GM21825 (cell line): ENCODE measurements around the gene STIP1.
"Not testable (repeated sequence)": the region's sequence is repeated elsewhere in the genome, so short reads cannot be mapped to it uniquely, and the experiment has no call there.

Experiments used
- ATAC-seq: cut with Tn5 transposase; IDR thresholded peaks from one replicate; pipeline ENCODE4 v1.9.1; 2021; ENCODE audit warnings: mild to moderate bottlenecking, moderate library complexity; ENCODE audit not compliant: unreplicated experiment

STIP1 gene

DNA sequence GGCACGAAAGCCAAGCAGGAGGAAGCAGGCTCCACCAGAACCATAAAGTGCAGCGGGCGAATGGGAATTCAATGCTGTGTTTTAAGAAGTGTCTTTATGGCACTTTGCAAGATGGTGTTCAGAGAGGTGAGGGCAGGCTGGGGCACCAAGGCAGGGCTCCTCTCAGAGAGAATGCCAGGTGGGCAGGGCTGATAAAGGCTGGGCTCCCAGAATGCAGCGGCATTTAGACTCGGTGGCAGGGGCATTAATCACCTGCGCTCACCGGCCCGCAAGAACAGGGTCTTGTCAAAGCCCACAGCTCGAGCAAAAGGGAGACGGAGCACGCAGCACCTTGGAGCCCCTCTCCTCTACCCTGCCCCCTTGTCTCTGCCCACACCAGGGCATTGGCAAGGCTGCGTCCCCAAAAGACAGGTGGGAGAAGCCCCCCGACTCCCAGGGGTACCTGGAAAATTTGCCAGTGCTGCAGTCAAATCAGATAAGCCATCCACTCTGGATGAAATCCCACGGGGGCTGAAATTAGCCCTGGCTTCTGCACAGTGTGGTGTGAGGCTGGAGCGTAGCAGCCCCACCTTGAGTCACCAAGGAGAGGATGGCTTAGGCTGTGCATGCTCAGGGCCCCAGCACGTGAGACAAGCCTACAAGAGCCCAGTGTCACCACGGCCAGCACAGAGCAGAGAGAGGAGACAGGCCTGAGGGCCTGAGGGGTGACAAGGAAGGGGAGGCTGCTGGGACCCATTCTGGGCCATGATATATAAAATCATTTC is 28.2 kb upstream of the STIP1 start:
- ATAC-seq, result no peak

DNA sequence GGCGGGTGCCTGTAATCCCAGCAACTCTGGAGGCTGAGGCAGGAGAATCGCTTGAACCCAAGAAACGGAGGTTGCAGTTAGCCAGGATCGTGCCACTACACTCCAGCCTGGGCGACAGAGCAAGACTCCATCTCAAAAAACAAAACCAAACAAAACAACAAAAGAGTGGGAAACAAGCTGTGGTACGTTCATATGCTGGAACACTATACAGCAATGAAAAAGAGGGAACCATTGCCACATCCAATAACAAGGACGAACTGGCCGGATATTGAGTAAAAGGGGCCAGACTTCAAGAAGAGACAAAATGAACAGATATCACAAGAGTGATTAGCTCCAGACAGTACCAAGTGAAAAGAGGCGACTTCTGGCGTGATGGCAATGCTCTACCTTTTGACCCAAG is 24.9 kb upstream of the STIP1 start:
- ATAC-seq, result no peak

DNA sequence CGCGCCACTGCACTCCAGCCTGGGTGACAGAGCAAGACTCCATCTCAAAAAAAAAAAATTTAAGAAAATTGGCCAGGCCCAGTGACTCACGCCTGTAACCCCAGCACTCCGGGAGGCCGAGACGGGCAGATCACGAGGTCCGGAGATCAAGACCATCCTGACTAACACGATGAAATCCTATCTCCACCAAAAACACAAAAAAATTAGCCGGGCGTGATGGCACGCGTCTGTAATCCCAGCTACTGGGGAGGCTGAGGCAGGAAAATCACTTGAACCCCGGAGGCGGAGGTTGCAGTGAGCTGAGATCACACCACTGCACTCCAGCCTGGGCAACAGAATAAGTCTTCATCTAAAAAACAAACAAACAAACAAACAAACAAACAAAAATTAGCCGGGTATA is 23.2 kb upstream of the STIP1 start:
- not testable (repeated sequence) for ATAC-seq

DNA sequence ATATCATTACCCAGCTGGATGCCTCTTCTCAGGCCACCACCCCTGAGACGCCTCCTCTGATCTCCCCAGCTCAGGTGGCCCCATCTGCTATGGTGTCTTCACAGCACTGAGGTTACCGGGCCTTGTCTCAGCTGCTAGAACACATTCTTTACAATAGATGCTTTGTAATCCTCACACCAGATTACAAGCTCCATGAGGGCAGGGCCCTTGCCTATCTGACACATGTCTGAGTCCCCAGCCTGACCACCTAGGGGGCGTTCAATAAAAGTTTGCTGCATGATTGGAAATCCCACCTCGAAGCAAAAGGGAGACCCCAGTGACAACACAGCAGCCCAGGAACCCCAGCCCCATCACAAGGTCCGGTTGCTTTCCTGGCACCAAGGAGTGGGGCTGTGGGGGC is 22.0 kb upstream of the STIP1 start:
- no peak for ATAC-seq

DNA sequence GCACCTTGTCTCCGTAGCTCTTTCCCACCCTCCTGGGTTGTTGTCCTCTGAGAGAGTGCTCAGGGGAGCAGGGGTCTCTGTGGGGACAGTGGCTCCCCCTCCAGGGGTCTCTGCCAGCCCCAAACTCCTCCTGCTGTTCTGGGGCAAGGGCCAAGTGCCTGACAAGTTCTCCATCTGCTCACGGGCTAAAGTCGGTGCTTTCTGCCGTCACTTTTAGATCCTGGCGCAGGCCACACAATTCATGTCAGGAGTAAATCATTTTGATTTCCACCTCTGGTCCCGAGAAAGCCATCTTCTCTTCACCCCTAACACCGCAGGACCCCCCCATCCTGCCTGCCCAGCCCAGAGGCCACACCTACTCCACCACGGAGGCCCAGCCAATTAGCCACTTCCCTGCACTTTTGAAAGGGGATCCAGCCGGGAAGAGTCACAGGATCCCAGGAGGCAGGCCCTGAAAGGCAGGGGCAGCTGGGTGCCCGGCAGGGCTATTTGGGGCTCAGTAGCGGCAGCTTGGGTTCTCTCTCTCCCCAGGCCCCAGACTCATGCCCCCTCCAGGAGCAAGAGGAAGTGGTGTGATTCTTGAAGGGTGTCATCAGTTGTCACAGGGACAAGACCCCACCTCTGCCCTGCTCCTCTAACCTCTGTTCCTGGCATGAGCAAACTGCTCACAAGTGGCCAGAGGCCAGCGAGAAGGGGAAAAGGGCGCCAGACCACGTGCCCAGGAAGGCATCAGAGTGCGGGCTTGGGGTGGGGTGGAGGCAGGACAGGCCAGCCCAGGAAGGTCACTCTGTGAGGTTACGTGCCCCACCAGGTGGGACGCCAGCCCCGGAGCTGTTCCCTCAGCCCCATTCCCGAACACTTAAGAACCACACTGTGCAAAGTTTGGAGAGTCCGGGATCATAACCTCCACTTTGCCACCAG is 21.3 kb upstream of the STIP1 start:
- no peak for ATAC-seq

DNA sequence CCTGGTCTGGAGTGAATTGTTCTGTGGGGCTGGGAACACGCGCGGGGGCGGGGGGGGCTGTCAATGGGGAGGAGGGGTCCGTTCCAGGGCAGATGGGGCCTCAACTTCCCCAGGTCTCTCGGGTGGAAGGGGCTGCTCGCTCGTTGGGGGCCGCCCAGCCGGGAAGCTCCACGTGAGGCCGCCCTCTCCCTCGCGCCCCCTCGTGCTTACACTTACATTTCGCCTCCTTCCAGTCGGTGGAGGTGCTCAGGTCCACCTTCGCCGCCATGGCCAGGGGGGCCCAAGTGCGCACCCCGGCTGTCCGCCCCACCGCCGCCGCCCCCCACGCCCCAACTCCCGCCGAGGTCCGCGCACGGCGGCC is 20.5 kb upstream of the STIP1 start:
- ATAC-seq, result peak; percentile 14

DNA sequence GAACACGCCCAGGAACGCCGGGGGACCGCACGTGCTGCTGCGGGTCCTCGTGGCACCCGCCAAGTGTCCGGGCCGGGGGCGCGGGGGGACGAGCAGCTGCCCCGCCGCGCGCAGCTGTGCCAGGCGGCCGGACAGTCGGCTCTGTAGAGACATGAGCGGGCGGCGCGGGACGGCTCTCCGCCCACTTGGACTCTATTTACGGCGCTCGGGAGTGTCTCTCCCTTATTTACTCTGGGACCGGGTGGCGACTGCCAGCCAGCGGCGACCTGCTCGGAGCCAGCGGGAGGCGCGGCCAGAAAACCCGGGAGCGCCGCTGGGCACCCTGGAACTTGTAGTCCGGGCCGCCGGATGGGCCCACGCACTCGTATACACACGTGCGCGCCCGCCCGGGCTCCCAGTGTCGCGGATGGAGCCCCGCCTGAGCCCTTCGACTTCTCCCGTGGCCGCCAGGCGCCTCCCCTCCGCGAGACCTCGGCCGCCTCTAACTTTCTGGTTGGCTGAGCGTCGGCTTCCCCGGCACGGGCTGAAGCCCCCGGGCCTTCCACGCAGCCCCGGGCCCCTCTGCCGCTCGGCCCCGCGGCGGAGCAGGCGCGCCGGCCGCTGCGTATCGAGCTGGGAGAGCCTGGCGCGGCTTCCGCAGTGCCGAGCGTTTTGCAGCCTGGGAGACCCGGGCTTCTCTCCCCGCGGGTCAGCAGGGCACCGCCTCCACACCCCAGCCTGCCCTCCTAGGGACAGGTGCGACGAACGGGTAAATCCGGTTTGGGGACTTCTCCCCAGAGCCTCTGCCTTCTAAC is 19.9 kb upstream of the STIP1 start, which contains the start of gene MACROD1:
MACROD1 (minus strand) TSS at position 272 of the 794 bp plus-strand sequence; CDS start at position 153, 119 bp downstream.
- peak; percentile 73 for ATAC-seq

DNA sequence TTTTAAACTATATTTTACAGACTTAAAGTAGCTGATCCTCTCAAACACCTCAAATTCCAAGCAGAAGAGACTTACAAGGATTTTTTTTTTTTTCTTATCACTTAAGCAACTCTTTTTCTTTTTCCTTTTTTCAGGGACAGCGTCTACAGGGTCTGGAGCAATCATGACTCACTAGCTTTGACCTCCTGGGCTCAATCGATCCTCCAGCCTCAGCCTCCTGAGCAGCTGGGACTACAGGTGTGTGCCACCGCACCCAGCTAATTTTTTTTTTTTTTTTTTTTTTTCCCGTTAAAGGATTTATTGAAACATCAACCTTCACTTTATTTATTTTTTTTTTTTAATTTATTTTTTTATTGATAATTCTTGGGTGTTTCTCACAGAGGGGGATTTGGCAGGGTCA is 15.6 kb upstream of the STIP1 start:
- ATAC-seq, result no peak

DNA sequence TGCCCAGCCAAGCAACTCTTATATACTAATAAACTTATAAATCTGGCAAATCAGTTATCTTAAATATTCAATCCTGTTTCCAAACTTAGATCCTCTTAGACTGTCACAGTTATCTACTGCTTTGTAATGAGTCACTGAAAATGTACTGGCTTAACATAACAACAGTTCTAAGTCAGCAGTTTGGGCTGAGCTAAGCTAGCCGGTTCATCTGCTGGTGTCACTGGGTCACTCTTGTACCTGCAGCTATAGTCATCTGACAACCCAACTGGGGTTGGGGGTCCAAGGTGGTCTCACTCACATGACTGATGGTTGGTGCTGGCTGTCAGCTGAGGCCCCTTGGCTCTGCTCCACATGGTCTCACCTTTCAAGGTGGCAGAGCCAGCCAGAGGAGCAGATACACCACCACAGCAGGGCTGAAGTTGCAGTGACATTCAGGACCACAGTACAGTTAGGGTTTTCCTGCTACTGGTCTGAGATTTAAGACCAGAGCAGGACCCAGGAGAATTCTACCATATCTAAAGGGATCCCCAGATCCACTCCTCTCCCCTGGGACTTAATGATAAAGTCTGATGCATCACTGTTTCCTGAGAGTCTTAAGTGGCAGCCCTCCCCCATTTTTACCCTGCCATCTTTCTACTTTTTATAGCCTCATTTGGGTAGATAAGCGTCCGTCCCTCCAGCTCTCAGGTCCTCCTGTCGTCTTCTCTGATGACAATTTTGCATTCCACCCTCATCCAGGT is 12.2 kb upstream of the STIP1 start:
- ATAC-seq, result no peak

DNA sequence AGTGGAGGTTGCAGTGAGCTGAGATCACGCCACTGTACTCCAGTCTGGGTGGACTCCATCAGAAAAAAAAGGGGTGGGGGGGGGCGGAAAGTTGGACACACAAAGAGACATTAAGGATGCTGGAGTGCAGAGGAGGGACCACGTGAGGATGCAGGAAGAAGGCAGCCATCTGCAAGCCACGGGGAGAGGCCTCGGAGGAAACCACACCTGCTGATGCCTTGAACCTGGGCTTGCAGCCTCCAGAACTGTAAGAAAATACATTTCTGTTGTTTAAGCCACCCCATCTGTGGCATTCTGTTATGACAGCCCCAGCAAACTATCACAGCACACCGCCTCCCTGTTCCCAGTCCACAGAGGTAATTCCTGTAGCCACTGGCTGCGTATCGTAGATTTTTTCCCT is 9.2 kb upstream of the STIP1 start:
- no peak for ATAC-seq

DNA sequence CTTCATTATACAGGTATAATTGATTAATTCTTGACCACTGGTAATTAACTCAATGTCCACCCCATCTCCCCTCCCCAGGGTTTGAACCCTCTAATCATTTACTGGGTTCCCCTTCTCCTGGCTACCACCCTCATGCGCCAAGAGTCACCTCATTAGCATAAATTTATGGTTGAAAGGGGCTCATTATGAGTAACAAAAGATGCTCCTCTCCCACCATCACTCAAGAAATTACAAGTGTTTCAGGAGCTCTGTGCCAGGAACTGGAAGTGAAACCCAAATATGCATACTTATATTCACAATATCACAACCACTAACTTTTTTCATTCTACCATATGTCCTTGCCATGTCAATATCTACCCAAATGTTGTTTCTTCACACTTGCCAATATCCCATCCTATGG is 7.8 kb upstream of the STIP1 start:
- ATAC-seq, result no peak

DNA sequence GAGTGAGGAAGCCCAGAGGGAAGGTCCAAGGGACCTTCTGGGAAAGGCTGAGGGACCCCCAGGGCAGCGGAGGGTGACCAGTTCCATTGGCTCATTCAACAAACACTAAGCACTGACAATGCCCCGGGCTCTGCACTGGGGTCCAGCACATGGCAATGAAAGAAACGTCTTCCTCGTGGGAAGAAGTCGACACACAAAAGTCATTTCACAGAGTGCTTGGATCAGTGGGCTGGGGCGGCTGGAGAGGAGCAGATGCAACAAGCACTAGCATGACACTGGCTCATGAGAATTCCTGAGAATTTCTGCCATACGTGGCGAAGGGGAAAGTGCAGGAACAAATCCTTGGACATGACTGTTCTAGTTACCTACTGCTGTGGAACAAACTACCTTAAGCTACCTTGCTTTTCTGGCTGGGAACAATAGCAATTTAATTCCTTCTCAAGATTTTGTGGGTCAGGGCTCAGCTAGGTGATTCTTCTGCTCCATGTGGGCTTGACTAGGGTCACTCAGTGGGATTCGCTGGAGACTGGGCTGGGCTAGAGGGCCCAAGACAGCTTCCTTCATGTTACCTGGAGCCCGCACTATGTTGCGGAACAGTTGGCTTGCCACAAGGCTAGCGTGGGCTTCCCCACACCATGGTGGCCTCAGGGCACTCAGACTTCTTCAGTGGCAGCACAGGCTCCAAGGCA is 6.9 kb upstream of the STIP1 start:
- ATAC-seq, result no peak

DNA sequence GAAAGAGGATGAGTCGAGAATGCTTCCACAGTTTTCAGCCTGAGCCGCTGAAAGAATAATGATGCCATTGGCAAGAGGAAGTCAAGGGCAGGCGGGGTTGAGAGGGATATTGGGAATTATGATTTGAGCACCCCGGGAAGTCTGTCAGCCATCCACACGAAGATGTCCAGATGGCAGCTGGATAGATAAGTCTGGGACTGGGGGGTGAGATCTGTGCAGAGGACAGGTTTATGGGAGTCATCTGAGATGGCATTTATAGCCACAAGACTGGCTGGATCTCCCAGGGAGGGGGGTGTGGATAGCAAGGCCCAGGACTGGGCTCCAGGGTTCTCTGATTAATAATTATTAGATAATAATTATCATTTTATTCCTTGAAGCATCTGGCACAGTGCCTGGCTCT is 5.1 kb upstream of the STIP1 start:
- ATAC-seq, result no peak

DNA sequence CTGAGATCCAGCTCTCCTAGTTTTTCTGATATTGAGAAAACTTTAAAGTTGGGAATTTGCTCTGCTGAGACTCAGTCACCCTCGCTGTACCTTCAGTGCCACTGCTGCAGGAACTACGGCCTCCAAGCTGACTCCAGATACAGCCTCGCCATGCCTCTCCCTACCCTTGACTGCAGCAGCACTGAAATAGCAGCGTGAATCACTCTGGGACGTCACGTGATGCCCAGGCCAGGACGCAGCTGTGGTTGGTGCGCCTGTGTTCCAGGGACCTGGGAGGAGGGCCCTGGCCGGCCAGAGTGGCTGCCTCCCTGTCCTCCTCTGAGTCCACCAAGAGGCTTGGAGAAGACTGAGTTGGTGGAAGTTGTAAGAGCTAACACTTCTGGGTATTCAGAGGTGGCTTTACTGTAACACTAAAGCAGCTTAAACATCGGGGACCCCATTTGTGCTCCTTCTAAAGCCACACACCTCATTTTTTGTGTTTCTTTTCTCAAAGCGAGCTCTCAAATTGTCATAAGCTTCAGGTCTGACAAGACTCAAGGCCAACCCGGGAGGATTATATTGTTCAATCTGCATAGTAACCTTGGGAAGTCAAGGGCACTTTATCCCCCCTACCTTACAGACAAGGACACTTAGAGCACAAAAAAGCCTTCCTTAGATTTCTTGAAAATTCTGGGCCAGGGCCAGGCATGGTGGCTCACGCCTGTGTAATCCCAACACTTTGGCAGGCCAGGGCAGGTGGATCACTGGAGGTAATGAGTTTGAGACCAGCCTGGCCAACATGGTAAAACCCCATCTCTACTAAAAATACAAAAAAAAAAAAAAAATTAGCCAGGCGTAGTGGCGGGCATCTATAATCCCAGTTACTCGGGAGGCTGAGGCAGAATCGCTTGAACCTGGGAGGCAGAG is 4.2 kb upstream of the STIP1 start:
- ATAC-seq, result no peak

DNA sequence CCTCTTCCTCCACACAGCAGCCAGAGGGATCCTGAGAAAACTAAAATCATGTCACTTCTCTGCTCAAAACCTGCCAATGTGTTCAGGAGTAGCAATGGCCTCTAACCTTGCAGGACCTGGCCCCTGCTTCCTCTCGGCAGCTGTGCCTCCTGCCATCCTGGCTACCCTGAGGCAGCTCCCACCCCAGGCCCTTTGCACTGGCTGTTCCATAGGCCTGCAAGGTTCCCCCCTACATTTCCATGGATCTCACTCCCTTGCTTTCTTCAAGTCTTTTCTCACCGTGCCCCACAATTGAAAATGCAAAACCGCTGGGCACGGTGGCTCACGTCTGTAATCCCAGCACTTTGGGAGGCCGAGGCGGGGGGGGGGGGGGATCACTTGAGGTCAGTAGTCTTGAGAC is 2.1 kb upstream of the STIP1 start:
- ATAC-seq, result no peak

DNA sequence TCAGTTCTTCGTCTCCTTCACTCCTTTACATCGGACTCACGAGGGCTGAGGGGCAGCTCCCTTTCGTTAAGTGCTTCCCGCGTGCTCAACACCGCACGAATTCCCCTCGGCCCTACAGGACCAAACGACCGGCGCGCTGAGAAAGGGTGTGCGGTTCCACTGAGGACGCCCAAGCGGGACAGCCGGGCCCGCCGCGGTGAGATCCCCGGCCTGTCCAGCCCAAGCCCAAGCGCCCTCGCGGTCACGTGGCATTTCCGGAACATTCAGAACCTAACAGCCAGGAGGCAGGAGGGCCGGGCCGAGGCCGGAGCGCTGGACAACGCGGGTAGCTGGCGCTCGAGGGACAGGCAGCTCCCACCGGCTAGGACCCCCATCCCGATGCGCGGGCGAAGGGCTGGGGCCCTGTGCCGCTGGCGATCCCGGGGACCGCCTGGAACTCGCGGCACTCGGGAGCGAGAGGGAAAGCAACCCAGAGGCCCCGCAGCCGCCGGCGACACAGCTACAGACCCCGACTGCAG is 737 bp upstream of the STIP1 start:
- ATAC-seq, result peak; percentile 10

DNA sequence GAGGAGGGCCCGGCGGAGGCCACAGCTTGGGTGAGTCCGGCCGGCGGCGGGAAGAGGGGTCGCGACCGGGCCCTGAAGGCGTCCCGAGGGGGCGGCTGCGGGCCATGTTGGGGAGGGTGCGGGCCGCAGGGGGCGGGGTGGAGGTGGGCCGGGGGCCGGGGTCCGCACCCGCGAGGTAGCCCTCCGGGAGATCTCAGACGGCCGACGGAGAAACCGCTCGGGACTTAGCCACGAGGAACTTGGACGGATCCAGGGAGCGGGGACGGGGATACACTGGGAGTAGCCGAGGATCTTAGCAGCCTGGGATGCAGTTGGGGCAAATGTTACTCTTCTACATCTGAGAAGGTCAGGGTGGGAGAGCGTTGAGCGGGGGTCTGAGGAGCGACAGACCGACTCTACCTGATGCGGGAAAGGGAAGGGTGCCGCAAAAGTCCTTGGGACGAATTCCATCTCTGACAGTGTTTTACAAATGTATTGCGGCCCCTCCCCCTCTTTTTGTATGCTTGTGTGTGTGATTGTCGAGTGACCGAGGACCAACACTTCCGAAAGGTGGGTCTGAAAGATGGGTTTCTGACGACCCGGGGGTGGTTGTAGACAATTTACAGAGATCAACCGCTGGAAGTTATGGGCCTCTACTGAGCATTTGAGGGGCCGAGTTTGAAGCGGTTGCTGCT is 658 bp downstream of the STIP1 start:
- ATAC-seq, result peak; percentile 5

DNA sequence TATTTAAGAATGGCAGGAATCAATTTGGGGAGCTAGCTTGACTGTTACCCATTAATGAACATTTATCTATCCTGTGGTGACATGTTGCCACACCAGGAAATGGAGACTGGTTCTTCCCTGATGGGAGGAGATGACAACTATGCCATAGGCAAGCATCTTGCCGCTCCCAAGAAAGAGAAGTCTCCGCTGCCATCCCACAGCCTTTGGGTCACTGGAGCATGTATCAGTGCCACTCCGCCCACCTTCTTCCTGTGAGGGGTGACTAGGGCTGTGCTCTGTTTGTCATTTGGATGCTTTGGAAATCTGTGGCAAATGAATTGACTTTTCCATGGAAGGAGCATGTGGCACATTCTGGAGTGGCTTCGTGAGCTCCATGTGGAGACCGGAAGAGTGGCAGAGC is 6.5 kb downstream of the STIP1 start:
- ATAC-seq, result no peak
